GM15510 (cell line): Measurements from ENCODE around the gene SLC35F2.

Source experiments
- POLR2A ChIP-seq: IDR thresholded peaks from 3 replicates; pipeline ENCODE4 v1.6.1; 2011; ENCODE audit warnings: borderline replicate concordance; ENCODE audit not compliant: insufficient read length; ENCODE audit errors: extremely low read depth

Gene SLC35F2

DNA sequence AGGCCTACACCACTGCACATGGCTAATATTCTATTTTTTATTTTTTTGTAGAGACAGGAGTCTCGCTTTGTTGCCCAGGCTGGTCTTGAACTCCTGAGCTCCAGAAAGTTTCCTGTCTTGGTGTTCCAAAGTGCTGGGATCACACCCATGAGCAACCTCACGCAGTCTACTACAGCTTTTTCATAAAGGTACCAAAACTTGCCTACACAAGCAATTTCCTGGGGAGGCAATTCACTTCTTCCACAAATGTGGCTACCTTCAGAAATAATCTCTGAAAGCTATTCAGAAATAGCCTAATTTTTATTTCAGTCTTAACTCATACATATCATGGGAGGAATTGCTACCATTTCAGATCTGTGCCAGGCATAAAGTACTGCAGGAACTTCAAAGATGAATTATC, 11.4 kb downstream of the SLC35F2 start:
- no peak for TF ChIP-seq POLR2A

DNA sequence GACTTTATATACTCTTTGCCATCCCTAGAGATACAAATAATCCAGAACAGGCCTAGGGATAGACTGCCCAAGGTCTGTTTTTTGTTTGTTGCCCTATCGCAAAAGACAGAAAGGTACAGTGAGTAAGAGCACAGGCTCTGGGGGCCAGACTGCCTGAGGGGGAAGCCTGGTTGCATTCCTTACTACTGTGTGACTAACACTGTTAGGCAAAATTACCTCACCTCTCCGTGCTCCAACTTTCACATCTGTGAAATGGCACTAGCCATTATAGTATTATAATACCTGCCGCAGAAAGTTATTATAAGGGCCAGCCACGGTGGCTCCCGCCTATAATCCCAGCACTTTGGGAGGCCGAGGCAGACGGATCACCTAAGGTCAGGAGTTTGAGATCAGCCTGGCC, 14.5 kb downstream of the SLC35F2 start:
- no peak for TF ChIP-seq POLR2A

DNA sequence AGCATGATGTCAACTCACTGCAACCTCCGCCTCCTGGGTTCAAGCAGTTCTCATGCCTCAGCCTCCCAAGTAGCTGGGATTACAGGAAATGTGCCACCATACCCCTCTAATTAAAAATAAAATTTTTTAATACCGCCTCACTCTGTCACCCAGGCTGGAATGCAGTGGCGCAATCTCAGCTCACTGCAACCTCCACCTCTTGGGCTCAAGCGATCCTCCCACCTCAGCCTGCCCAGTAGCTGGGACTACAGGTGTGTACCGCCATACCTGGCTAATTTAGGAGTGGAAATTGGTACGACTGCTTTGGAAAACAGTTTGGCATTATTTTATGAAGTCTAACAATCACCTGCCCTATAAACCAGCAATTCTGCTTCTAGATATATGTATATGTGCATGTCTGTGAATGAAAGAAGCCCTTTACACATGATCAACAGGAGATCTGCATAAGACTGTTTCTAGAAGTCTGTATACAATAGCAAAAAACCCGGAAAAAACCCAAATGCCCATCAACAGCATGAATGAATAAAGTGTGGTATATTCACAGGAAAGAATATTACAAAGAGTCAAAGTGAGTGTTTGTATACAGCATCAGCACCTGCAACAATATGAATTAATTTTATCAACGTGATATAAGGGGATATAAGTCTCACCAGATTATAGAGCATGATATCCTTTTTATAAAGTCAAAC, 16.0 kb downstream of the SLC35F2 start:
- TF ChIP-seq POLR2A, result no peak

DNA sequence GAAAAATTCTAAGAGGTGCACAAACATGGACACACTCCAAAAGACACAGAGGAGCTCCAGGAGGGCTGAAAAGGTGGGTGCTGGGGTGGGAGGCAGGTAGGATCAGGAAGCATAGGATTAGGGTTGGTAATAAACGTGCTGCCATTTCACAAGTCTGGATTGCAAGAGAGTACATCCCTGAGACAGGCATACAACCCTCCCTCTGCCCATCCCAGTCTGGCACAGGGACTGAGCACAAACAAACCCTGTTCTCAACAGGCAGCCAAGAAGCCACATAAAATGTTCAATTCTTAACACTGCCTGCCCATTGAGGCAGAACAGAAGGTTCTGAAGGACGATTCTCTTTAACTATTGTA, 18.5 kb downstream of the SLC35F2 start:
- no peak for TF ChIP-seq POLR2A

DNA sequence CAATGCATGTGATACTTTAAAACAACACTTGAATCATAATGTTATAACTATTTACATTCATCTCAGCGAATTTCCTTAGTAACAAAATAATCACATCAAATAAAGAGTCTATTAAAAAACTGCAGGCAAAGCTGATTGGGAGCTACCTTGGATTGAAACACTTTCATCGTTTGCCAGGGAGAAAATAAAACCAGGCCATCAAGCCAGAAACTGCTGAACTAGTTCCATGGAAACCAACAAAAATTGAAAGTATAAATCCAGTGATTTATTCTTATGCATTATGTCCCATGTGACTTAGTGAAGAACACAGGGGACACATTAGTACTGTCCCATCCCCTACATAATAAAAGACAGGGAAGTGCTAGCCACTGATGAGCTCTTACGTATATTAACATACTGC, 21.7 kb downstream of the SLC35F2 start:
- TF ChIP-seq POLR2A, result no peak

DNA sequence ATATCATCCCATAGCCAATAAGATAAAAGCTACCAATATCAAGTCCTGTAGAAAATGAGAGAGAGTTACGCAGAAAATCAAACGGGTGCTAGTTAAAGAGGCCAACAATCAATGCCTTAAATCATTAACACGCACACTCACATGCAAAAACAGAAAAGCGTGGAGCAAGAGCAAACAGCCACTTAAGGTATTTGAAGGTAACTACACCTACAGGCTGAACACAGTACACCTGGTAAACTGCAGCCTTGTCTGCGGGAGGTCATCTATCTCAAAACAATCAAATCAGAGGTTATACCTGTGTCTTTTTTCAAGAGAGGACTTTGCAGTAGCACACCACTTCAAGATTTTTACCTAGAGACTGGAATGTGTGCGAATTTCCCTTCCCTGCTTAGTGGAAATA, 23.6 kb downstream of the SLC35F2 start:
- TF ChIP-seq POLR2A, result no peak

DNA sequence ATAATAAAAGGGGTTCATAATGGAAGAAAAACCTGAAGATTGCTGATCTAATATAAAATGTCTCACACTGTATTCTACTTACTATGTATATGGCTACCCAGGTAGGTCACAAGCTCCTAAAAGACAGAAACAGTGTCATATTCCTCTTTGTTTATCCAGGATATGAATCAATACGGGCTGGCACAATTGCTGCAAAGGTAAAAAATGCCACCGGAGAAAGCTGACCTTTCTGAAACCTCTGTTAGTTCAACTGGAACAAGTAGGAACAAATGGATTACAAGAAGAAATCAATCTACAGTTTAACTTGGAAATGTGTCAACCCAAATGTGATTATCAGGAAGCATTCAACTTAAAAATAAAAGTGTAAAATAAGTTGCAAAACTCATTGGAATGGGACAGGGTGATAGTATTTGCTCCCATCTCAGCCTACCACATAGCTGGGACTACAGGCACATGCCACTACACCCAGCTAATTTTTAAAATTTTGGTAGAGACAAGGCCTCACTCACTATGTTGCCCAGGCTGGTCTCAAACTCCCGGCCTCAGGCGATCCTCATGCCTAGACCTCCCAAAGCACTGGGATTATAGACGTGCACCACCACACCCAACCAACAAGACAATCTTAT, 27.6 kb downstream of the SLC35F2 start:
- TF ChIP-seq POLR2A, result no peak

DNA sequence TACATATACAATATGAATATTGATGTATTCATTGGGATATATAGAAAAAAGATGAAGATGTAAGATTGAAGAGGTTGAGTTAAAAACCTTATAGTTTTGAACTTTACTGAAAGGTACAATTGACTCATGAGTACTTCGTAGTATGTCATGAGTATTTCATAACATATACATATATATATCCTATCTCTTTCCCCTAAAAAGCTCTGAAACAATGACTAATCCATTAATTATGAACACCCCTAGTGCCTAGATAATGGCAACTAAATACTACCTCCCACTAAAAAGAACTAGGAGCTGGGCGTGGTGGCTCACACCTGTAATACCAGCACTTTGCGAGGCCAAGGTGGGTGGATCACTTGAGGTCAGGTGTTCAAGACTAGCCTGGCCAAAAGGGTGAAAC, 31.5 kb downstream of the SLC35F2 start:
- no peak for TF ChIP-seq POLR2A

DNA sequence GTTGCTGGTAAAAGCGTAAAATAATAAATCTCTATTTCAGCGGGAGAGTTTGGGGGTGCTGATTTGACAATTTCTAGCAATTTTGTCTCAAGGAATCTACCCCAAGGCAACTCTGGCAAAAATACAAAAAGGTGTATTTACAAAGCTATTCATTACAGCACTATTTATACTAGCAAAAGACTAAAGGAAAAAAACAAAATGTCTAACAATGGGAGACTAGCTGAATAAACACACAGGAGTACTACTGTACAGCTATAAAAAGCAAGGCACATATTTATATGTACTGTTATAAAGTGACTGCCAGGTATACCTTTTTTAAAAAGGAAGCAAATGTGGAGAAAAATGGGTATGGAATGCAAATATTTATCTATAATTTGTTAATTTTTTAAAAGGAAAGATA, 32.7 kb downstream of the SLC35F2 start:
- TF ChIP-seq POLR2A, result no peak

DNA sequence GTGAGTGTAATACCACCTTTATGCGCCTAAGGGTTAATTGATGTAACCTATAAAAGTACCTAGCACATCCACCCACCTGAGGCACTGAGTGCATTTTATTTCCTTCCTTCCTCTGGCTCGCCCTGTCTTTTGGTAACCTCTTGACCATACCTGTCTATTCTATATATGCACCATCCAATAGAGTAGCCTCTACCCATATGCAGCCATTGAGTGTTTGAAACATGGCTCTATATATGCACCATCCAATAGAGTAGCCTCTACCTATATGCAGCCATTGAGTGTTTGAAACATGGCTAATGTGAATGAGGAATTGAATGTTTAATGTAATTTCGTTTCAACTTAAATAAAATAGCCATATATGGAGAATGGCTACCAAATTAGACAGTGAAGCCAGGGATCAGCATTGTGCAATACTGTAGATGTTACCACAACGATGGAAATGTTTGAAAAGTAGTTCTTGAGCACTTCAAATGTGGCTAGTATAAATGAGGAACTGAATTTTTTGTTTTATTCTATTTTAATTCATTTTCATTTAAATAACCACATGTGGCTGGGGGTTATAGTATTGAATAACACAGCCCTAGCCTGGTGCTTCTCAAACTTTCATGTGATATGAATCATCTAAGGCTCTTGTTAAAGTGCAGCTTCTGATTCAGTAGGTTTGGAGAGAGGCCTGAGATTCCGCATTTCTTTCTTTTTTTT, 33.8 kb downstream of the SLC35F2 start:
- TF ChIP-seq POLR2A, result no peak

DNA sequence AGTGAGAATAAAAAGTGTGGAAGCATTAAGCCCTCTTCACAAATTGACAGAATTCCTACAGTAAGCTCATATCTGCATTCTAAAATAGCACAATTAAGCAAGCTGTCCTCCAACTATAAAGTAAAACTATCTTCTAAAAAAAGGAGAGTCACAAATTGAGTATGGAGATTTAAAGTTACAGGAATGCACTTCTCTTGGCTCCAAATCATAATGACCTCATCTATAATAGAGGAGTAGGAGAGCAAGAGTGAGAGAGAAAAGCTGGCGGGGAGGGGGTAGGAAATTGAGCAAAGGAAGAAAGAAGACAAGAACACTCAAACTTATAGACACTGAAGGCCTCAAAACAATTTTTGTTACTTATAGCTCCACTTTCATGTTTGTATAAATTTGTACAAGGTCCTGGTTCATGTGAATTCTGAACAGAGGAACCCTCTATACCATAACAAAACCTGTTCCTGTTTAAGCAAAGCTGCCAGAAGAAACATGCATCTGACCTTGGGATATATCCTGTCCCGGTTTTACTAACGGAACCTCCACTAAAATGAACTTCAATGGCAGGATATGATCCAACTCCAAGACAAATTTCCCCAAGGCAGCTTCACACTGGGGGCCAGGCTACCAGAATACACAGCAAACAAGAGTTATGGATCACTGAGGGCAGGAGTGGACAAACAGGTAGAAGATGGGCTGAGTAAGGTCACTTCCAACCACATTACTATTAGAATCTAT, 37.2 kb downstream of the SLC35F2 start:
- no peak for TF ChIP-seq POLR2A

DNA sequence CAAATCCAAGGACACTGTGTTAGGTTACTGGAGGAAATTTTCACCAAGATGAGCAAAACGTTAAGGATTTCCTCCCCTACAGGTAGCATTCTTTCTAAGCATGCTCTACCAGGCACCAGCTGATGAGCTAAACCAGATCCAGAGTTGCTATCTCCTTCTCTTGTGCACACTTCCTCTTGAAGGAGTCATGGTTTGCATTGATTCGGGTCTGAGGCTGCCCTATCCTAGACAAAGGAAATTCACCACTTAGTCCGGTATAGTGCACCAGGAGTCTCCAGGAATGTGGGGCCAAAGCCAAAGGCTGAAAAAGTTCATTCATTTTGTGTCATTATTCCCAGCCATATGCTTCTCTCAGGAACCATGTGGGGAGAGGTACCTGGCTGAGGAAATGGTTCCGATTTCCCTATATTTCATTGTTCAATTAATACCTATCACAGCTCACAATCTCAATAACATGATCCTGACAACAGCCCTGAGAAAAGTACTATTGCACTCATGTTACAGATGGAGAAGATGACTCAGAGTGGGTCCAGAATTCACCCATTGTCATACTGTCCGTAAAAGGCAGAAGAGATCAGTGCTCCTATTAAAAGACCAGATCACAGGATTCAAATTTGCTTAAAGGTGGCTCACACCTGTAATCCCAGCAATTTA, 39.1 kb downstream of the SLC35F2 start:
- TF ChIP-seq POLR2A, result no peak

DNA sequence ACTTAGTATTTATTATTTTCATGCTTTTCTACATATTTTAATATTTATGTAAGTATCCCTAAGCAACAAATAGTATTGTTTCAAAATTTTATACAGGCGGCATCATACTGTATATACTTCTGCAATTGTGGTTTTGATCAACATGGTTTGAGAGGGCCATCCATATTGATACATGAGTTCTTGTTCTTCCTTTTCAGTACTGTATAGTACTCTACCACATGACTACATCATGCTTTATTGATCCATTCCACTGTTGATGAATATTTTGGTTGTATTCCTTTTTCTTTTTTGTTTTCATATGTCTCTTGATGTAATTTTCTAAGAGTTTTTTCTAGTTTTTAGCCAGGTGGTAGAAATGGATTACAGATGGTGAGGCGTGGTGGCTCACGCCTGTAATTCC, 40.1 kb downstream of the SLC35F2 start:
- no peak for TF ChIP-seq POLR2A

DNA sequence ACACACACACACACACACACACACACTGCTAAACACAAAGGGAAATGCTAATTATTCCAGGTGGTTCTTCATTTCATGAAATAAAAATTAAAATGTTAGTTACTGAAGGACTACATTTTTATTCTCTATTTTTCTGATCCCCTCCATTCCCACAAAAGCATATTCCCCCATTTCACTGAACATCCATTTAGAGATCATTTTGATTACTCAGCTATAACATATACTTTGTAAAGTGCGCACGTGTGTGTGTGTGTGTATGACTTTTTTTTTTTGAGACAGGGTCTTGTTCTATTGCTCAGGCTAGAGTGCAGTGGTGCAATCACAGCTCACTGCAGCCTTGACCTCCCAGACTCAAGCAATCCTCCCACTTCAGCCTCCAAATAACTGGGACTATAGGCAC, 42.6 kb downstream of the SLC35F2 start:
- no peak for TF ChIP-seq POLR2A

DNA sequence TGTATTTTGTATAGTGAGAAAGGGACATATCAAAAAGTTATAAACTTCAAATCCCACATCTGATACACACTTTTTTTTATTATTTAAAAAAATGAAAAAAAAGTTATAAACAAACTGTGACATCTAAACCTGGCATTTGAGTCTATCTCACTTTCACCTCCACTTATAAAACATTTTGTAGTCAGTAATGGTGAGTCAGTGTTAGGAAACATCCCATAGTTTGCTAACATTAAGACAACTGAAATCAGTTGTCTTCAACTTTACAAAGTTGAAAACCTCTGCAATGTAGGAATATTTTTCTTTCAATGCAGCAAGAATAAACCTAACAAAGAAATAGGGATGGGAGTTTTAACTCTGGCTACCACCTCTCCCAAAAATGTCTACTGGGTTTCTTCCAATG, 47.7 kb downstream of the SLC35F2 start:
- TF ChIP-seq POLR2A, result no peak

DNA sequence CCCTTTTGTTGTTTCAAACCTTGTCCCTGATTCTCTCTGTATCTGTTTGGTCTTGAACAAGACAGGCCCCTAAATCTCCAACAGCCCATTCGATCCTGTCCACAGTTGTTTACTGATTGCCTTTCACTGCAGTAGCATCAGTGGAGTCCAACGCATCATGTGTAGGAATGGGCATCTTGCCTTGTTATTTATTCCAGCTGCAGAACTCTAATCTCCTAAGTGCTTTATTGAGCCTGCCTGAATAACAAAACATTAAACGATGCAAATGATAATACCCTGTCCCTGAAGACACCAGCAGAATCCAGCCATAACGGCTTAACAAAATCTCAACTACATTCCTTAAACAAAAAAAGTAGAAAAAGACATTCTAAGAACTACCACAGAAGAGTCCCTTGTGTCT, 50.1 kb downstream of the SLC35F2 start:
- TF ChIP-seq POLR2A, result no peak

DNA sequence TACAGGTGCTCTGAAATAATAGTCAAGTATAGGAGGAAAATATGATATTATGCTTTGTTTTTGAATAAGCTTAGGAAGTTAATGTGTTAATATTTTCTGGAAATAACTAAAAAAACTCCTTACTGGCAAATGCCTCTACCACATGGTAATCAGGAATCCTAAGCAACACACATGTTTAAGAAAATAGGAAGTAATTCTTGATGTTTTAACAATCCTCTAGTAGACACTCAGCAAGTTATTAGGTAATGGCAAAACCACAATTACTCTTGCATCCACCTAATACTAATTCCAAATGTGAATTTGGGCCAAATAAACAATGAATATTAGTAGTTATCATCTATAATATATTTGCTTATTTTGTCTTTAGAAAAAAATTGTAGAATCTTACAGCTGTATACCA, 53.6 kb downstream of the SLC35F2 start:
- no peak for TF ChIP-seq POLR2A
